Mammary epithelial cell (primary cell): ENCODE data around the gene ANKS1B.

Experiments used
- CTCF ChIP-seq, 2 donors: IDR thresholded peaks in 1 of 2; conservative IDR thresholded peaks in 1 of 2; 2 replicates each; pipeline ENCODE4 v1.5.1; 2011 to 2012; ENCODE audit warnings: inconsistent platforms in 2 of 2, low read length in 2 of 2, mild to moderate bottlenecking in 2 of 2, control low read depth in 1 of 2, low read depth in 1 of 2; ENCODE audit not compliant: insufficient read depth in 1 of 2; ENCODE audit errors: extremely low read depth in 1 of 2
- EZH2 ChIP-seq: IDR thresholded peaks from 2 replicates; pipeline ENCODE4 v1.6.1; 2012; ENCODE audit warnings: low read length, inconsistent platforms, borderline replicate concordance

GRCh38 chr12:98935847-98936246, 1048.9 kb downstream of the ANKS1B start:
- TF ChIP-seq CTCF (conservative IDR thresholded peaks at IDR 0.05 in 1 of 2, IDR thresholded peaks at IDR 0.05 in 1 of 2; ENCODE audit: extremely low read depth in 1 of 2, insufficient read depth in 1 of 2, low read depth in 1 of 2, low read length in 2 of 2) (no peak), EZH2 (no peak)
